H1 (cell line): ENCODE measurements around the gene LPO. TPM values are rescaled to one million over a fixed set of nuclear protein-coding genes. Genes with fewer than 3 reads are reported as not detected.

Experiments
- CBX5 ChIP-seq: fragments of 300-800, 300-1000 bp; sonication (generic); IDR thresholded peaks from 2 replicates; pipeline ENCODE4 v1.7.1; 2016; ENCODE audit warnings: antibody characterized with exemption, low read length, low read depth
- CEBPB ChIP-seq: IDR thresholded peaks from 2 replicates; pipeline ENCODE4 v1.6.1; 2012; ENCODE audit warnings: low read depth, low read length
- CHD2 ChIP-seq: IDR thresholded peaks from 2 replicates; pipeline ENCODE4 v1.6.1; 2012; ENCODE audit warnings: low read length, improper control_type of control experiment
- CTCF ChIP-seq, 3 experiments: IDR thresholded peaks; 1 replicate in 2 of 3; 2 replicates in 1 of 3; pipeline versions ENCODE4 v1.5.1 to v1.6.1; 2011; ENCODE audit warnings: low read length in 3 of 3, mild to moderate bottlenecking in 3 of 3, inconsistent platforms in 2 of 3, low read depth in 1 of 3, moderate library complexity in 1 of 3; ENCODE audit not compliant: insufficient read depth in 1 of 3; ENCODE audit errors: control extremely low read depth in 1 of 3
- EZH2 ChIP-seq: fragments of 200-600 bp; sonication (generic); IDR thresholded peaks from 2 replicates; pipeline ENCODE4 v1.7.1; 2012; ENCODE audit warnings: low read depth, mild to moderate bottlenecking, moderate library complexity, low read length, inconsistent platforms; ENCODE audit not compliant: severe bottlenecking
- HDAC6 ChIP-seq: IDR thresholded peaks from one replicate; pipeline ENCODE4 v1.7.1; 2012; ENCODE audit warnings: low read depth, mild to moderate bottlenecking, inconsistent platforms, low read length, moderate library complexity
- NANOG ChIP-seq: IDR thresholded peaks from 2 replicates; pipeline ENCODE4 v1.6.1; 2011; ENCODE audit warnings: low read length, low read depth, mild to moderate bottlenecking, inconsistent platforms; ENCODE audit not compliant: insufficient read depth, poor library complexity, severe bottlenecking
- NRF1 ChIP-seq: IDR thresholded peaks from 2 replicates; pipeline ENCODE4 v1.6.1; 2011; ENCODE audit warnings: mild to moderate bottlenecking, low read depth, low read length, improper control_type of control experiment
- PHF8 ChIP-seq: fragments of 200-600 bp; sonication (generic); conservative IDR thresholded peaks from 2 replicates; pipeline ENCODE4 v1.7.1; 2012; ENCODE audit warnings: low read depth, mild to moderate bottlenecking, inconsistent platforms, low read length, moderate library complexity
- POLR2A ChIP-seq, 2 experiments: IDR thresholded peaks; 1 replicate in 1 of 2; 2 replicates in 1 of 2; pipeline ENCODE4 v1.6.1; 2011; ENCODE audit warnings: low read depth in 2 of 2, low read length in 2 of 2, mild to moderate bottlenecking in 2 of 2; ENCODE audit errors: control extremely low read depth in 1 of 2
- SIX5 ChIP-seq: IDR thresholded peaks from 2 replicates; pipeline ENCODE4 v1.6.1; 2011; ENCODE audit warnings: mild to moderate bottlenecking, low read depth, low read length
- SP2 ChIP-seq: IDR thresholded peaks from 2 replicates; pipeline ENCODE4 v1.6.1; 2012; ENCODE audit warnings: mild to moderate bottlenecking, low read length, inconsistent platforms
- SUZ12 ChIP-seq: fragments of 200-600 bp; sonication (generic); IDR thresholded peaks from 2 replicates; pipeline ENCODE4 v1.6.1; 2012; ENCODE audit warnings: mild to moderate bottlenecking, inconsistent platforms, low read length, moderate library complexity, mixed read lengths
- TAF1 ChIP-seq: IDR thresholded peaks from 2 replicates; pipeline ENCODE4 v1.6.1; 2011; ENCODE audit warnings: mild to moderate bottlenecking, low read depth, low read length
- polyA plus RNA-seq, 7 experiments: library from polyadenylated mRNA; depleted of rRNA in 3 of 7; stranded (reverse) in 5 of 7; unstranded in 2 of 7; fragments of >200 nt in 5 of 7; fragments of 200-250 nt in 2 of 7; gene quantifications; 1 replicate in 5 of 7; 2 replicates in 1 of 7; 4 replicates in 1 of 7; pipeline versions ENCODE4 v1.2.1 to v1.2.3, GENCODE V29; 2011 to 2013; ENCODE audit warnings: missing spikeins in 2 of 7, mixed read lengths in 2 of 7
- total RNA-seq: library from RNA; stranded (reverse); fragmentation: NEBNext Ultra II Directional; extraction: Animal tissue kit (Norgen Biotek cat#: 25700); gene quantifications from 2 replicates; pipeline ENCODE4 v1.2.1, GENCODE V29; 2021

LPO gene
- total and polyA plus RNA-seq, 2 of the 8 experiments (the other 6 are each of a cell fraction or from before 2014, with no cell fraction given), result 0.38 to 0.52 TPM

DNA sequence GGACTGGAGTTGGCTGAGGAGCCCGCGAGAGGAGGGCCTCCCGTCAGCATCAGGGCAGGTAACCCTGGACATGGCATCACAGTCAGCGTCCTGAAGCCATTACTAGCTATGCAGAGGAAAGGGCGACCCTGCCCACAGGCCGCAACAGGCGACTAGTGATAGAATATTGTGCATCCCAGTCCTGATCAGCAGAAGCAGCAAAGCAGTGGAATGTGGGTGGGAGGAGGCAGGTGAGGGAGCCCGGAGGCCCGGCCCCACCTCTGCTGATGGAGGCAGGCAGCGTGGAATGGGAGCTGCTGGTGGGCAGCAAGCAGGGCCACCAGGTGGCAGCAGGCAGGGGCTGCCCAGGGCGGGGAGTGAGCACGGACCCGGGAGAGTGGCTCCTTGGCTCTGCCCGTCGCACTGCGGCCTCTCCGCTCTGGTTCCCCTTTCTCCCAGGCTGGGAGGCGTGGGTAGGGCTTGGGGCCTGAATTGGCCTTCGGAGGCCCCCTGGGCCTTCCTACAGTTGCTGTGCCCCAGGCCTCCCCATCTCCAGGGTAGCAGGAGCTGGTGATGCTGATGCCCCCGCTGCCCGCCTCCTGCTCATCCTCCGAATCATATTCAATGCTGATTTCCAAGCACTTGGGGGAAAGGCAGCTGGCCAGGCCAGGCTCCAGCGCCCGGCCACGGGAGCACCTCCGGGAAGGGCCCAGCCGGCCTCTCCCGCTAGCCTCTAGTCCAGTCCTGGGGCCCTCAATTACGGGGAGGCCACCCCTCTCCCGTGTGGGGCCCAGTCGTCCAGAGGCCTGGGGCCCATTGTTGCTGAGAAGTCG, 70.0 kb downstream of the LPO start (continued):
- no peak for TF ChIP-seq SUZ12
- no peak for TF ChIP-seq NANOG
- no peak for TF ChIP-seq CHD2
- TF ChIP-seq SIX5, result no peak
- TF ChIP-seq CBX5, result no peak
- TF ChIP-seq EZH2, result no peak
- 0 out of 2 replicates have a peak, but pooled peaks have one; percentile 23 for TF ChIP-seq TAF1
- no peak for TF ChIP-seq POLR2A (IDR thresholded peaks at IDR 0.05; ENCODE audit: control extremely low read depth in 1 of 2, low read depth in 2 of 2, low read length in 2 of 2)
- peak; percentile 83 to 90 (median 85) for TF ChIP-seq CTCF (IDR thresholded peaks at IDR 0.05; ENCODE audit: control extremely low read depth in 1 of 3, insufficient read depth in 1 of 3, low read depth in 1 of 3, low read length in 3 of 3)
- no peak for TF ChIP-seq PHF8
- TF ChIP-seq NRF1, result no peak
- no peak for TF ChIP-seq HDAC6
- no peak for TF ChIP-seq SP2
- TF ChIP-seq CEBPB, result no peak
- TF ChIP-seq, all 59 proteins: peak for 10
